GM21515 (cell line): ENCODE data around the gene C6orf47.

Source experiments
- ATAC-seq: cut with Tn5 transposase; IDR thresholded peaks from one replicate; pipeline ENCODE4 v1.9.1; 2021; ENCODE audit not compliant: unreplicated experiment

The C6orf47 gene

DNA sequence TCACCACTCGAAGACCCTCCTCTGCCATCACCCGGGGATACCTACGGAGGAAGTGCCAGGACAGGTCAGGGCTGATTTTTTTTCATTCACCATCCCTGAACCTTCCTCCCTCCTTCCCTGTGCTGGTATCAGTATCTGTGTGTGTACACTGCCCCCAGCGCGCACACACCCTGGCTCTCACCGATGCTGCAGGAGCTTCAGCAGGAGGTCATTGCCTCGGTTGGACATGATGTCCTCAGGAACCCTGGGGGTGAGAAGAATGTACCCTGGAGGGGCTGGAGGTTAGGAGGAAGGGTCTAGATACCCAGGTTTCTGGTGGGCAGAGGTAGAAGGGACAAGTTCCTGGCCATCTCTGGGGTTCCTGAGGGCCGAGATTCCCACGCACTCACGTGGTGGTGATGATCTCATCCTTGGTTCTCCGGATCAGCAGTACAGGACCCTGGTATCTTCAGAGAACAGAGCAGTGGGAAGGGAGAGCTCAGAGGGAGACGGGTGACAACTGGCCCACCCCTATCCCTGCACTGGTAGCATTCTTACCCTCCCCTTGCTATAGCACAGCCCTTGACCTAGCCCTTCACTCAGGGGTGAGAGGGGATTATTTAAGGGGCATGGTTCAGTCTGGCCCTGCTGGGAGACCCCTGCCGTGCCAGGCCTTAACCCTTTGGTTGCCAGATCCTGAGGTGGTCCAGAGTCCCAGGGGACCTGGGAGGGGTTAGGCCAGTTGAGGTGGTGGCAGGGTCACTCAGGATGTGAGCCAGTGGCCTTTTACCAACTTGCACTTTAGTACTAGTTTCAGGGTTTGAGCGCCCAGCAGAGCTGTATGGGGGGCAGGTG is 27.5 kb upstream of the C6orf47 start:
- ATAC-seq: no peak

GRCh38 chr6:31687321-31687720 is 26.7 kb upstream of the C6orf47 start:
- ATAC-seq: no peak

DNA sequence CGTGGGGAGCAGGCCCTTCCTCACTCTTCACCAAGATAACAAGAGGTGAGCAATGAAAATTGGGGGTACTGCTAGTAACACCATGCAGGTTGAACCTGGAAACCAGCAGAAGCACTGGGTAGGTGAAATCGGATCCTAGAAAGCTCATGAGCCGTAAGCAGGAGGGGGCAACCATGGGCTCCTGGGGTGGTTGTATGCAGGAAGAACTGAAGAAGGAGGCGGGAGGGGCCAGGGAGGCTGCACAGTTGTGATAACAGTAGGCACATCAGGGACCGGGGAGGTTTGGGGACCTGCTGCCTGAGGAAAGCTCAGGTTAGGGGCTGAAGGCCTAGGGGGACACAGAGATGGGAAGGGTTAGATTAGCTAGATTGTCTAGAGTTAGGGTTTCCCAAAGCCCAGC is 25.9 kb upstream of the C6orf47 start:
- no peak for ATAC-seq

DNA sequence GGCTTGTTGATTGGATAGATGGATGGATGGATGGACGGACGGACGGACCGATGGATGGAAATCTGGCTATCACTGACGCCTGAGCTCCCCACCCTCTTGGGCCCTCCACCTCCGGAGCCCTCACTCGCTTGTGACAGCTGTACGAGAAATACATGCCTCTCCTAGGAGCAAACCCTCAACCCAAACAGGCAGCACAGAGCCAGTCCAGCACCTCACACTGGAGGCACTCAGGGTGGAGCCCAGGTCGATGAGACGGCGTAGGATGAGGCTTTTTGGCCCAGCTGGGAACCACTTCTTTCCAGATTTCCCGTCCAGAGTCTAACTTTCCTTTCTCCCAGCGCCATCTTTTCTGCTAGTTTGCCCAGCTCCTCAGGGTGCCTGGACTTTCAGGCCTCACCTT is 23.0 kb upstream of the C6orf47 start:
- ATAC-seq: no peak

- no peak for ATAC-seq
These were observed 20.6 kb upstream of the C6orf47 start for GRCh38 chr6:31681135-31681671.

DNA sequence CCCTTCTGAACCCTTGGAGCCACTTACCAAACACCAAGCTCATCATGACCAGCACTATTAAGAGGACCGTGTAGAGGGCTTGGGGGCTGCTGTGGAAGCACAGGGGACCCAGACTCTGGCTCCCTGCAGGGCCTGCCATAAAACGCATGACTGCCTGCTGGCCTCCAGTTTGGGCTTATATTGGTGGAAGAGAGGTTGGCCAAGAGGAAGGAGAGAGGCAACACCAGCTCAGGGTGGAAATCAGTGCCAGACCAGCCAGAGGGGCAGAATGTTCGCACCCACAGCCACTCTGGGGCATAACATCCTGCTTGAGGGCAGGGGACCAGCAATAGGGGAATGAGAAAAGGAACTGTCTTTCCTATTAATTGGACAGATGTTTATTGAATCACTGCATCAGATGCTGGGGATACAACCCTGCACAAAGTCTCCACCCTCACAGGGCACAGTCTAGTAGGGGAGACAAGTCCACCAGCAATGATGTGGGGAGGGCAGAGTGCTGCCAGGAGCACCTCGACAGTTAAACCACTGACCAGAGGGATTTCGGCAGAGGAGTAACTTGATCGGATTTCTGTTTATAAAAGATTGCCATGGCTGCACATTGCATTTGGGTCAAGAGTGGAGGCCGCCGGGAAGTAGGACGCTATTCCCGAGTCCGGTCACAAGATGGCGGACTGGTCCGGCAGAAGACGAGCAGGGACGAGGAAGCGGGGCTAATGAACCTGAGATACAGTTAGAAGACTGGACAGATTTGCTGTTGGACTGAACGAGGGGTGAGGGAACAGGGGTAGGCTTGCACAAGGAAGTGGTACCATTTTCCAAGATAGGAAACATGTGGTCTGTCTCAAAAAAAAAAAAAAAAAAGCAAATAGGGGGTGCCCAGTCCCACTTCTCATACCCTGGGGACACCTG is 19.9 kb upstream of the C6orf47 start, which contains the start of gene LY6G5C:
Gene LY6G5C (minus strand): TSS at position 842 of the 909 bp plus-strand sequence. CDS start 694 bp downstream, at position 148.
- ATAC-seq: no peak

DNA sequence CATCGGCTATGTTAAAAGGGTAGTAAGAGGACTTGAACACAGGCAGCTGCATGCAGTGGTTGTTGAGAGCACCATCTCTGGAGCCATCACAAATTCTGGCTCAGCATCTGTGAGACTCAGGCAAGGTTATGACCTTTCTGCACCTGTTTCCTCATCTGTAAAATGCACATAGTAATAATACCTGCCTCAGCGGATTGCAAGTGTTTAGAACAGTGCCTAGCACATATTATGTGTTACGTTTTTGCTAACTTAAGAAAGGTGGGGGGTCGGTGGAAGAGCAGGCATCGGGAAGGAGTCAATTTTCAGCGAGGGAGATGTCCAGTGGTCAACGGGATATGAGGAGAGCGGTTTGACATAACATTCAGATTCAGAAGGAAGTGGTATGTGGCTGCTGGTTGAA is 17.4 kb upstream of the C6orf47 start:
- ATAC-seq: no peak

GRCh38 chr6:31676904-31677303 is 16.3 kb upstream of the C6orf47 start:
- no peak for ATAC-seq

DNA sequence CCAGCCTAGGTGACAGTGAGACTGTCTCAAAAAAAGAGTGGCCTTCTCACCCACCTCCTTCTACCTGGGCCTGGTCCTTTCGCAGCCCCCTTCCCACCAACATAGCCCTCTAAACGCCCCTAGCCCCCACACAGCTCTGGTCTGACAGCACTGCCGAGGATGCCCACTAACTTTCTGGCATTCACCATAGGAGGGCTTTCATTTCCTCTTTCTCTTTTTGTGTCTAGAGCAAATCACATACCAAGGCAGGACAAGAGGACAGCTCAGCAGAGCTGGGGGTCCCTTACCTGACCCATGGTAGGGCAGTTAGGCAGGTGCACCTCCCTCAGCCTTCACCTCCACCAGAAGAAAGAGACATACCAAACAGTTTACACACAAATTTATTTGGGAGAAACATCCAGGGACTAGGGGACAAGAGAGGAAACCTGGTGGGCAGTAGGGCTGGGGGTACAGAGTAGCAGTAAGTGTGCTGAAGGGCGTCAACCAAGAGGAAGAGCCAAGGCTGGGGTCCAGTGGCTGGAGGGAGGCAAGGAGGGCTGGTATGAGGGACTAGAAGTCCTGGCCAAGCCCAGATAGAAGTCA is 15.8 kb upstream of the C6orf47 start:
- no peak for ATAC-seq

- ATAC-seq: no peak
These were observed 9.1 kb upstream of the C6orf47 start, which contains the start of gene LY6G5B for GRCh38 chr6:31669676-31670075. Gene LY6G5B (plus strand): TSS chr6:31669976. CDS start chr6:31670951, 975 bp downstream.

DNA sequence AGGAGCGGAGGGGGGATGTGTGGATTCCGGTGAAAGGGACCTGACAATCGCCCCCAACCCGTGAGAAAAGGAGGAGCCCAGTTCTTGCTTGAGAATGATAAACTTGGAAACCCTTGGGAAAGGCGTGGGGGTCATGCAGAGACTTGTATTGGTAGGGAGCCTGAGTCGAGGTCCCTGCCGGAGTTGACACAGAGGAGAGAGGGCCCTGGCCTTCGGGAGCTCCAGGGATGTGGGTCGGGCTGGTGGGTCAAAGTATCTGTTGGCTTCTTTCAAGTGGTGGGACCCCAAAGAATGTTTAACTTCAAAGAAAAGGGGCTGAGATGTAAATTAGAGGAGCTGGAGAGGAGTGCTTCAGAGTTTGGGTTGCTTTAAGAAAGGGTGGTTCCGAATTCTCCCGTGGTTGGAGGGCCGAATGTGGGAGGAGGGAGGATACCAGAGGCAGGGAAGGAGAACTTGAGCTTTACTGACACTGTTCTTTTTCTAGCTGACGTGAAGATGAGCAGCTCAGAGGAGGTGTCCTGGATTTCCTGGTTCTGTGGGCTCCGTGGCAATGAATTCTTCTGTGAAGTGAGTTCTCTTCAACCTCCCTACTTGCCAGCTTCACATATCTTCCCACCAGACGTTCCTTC is 5.9 kb upstream of the C6orf47 start:
- ATAC-seq: no peak

DNA sequence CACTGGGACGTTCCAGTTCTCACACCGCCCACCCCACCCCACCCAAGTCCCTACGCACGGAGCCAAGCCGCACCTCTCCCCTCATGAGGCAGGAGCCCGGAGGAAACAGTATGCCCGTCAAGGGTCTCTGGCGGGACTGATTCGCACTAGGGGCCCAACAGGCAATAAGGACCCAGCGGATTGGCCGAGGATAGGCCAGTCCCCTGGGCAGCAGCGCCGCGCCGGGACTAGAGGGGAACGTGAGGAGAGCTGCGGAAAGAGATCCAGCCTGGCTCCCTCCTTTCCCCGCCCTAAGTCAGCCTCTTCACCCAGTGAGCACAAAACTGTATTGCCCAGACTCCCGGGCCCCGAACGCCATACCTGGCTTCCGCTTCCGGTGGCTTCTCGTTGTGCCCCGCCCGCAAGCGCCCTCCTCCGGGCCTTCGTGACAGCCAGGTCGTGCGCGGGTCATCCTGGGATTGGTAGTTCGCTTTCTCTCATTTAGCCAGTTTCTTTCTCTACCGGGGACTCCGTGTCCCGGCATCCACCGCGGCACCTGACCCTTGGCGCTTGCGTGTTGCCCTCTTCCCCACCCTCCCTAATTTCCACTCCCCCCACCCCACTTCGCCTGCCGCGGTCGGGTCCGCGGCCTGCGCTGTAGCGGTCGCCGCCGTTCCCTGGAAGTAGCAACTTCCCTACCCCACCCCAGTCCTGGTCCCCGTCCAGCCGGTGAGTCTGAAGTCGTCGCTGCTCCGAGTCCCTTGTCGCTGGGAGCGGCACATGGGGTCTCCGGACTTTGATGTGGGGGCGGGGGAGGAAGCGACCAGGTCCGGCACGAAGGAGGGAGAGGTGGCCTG is 5.1 kb upstream of the C6orf47 start, which contains the start of gene CSNK2B:
Gene CSNK2B (plus strand): TSS at position 580 of the 836 bp plus-strand sequence. CDS start 752 bp downstream, outside the sequence.
- peak; percentile 68 for ATAC-seq

DNA sequence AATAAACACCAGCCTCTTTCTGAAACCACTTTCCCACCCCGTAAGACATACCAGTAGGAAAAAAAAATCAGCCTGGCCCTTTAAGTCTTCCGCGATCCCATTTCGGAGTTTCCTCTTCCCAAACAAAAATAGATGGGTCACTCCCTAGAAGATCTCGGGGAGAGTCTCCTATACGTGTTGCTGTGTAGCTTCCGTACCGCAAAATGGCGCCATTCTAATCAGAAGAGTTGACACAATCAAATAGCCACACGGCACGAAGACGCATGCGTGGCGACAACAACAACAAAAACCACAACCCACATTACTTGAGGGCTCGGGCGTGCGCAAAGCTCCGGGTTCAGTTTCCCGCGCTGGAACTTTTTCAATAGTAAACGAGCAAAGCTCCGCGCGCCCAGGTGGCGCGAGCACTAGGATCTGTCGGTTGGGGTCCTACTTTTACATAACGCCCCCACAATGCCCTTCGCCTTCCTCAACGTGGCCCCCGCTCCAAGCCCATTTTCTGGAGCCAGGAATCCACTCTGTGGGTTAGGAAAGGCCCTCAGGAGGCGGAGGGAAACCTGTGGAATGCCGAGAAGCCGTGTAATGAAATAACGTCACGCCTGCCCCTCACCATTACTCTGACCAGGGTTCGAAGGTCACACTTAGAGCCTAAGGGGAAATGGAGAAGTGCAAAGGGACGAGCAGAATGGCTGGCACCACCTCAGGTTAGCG is 4.4 kb upstream of the C6orf47 start, which contains the start of gene GPANK1:
Gene GPANK1 (minus strand): TSS at position 208 of the 711 bp plus-strand sequence. CDS start 519 bp downstream, outside the sequence.
- ATAC-seq: peak; percentile 25

GRCh38 chr6:31663961-31664789 is 3.6 kb upstream of the C6orf47 start:
- no peak for ATAC-seq

DNA sequence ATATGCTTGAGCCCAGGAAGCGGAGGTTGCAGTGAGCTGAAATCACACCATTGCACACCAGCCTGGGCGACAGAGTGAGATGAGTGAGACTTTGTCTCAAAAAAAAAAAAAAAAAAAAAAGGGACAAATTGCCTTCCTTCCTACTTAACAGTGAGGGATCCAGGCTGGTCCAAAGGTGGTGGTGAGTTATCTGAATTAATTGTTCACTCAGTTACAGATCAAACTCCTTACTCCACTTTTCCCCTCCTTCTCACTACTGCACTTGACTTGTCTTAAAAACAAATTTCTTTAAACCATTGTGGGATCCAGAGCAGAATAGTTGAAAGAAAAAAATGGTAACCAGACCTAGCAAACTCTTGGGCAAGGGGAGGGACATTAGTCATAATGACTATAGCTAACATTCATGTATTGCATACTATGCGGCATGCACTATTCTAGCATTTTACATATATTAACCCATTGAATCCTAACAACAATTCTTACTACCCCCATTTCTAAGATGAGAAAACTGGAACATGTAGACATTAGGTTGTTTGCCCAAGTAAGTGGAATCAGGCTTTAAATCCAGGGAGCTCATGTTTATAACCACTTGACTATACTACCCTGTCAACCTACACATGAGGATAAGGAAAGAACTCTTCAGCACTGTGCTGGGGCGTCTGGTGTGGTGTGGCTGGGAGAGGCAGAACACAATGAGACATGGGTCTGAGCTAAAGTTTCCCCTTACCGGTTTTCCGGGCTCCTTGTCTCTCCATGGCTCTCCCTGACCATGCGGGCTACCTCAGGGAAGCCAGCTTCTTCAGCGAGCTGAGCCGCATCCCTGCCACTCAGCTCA is 2.8 kb upstream of the C6orf47 start:
- no peak for ATAC-seq

DNA sequence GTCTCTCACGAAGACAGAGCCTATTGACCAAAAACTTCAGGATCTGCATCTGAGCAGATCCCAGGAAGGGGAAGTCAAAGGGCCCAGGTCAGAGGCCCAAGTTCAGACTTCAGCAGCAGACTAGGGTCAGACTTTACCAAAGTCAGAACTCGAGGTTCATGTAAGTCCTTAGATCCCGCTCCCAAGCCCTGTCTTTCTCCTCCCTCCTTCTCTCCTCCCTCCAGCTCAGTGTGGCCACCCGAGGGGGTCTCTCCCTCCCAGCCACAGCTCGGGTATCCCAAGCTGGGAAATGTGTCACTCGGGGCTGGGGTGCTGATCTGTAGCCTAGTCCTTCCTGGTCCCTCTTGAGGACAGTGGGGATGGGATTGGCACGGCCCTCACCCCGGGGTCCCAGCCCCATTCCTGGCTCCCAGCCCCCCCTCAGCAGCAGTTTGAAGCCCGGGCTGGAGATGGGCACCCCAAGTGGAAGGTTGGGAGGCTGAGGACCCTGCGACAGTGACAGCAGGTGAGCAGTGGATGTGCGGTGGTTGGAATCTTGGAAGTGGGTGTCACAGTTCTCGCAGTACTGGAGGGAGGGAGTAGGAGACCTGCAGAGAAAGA is 1.6 kb upstream of the C6orf47 start:
- ATAC-seq: no peak
